CD4-positive, alpha-beta T cell (primary cell): ENCODE results near the gene FMNL2. TPM values are rescaled to one million over a fixed set of nuclear protein-coding genes. Genes with fewer than 3 reads are reported as not detected.
A peak's percentile ranks its signal among the peaks of the same experiment; 100 is the strongest.

Source experiments
- ATAC-seq: fragments of 200-7000 bp; cut with Tn5 transposase; one replicate; pipeline ENCODE4 v1.10.0; 2022; ENCODE audit warnings: mild to moderate bottlenecking; ENCODE audit not compliant: poor library complexity
- CTCF ChIA-PET: fragments of 350-600 bp; sonication (Branson Sonifier 250); formaldehyde crosslinking; loops from one replicate; lab custom pipeline; 2021; ENCODE audit warnings: antibody characterized with exemption, inconsistent platforms; lab: Charles Lee
- POLR2A ChIA-PET: fragments of 350-600 bp; sonication (Branson Sonifier 250); formaldehyde crosslinking; loops from one replicate; lab custom pipeline; 2021; ENCODE audit warnings: antibody characterized with exemption, inconsistent platforms; lab: Charles Lee
- DNase-seq, 14 experiments: peaks; one replicate each; pipeline ENCODE4 v3.0.0-alpha.2; 2013 to 2020; ENCODE audit warnings: mixed read lengths in 2 of 14
- H3K27ac ChIP-seq, 2 donors: one replicate each; pipeline versions ENCODE4 v1.5.1 to v1.7.0; 2013; ENCODE audit warnings: low read length in 2 of 2, low read depth in 1 of 2, mild to moderate bottlenecking in 1 of 2
- H3K27me3 ChIP-seq, 2 experiments: 1 replicate in 1 of 2; 2 replicates in 1 of 2; pipeline versions ENCODE4 v1.6.1 to v1.7.0; 2013; ENCODE audit warnings: low read length in 2 of 2, control low read depth in 1 of 2, mild to moderate bottlenecking in 1 of 2, moderate library complexity in 1 of 2; ENCODE audit not compliant: insufficient read depth in 2 of 2, control insufficient read depth in 1 of 2
- H3K36me3 ChIP-seq: one replicate; pipeline ENCODE4 v1.6.1; 2013; ENCODE audit warnings: low read length, control low read depth; ENCODE audit not compliant: insufficient read depth
- H3K4me1 ChIP-seq: one replicate; pipeline ENCODE4 v1.6.1; 2013; ENCODE audit warnings: low read length, control low read depth; ENCODE audit not compliant: insufficient read depth
- H3K4me3 ChIP-seq: one replicate; pipeline ENCODE4 v1.5.1; 2013; ENCODE audit warnings: mild to moderate bottlenecking, low read length, moderate library complexity
- H3K9me3 ChIP-seq, 2 experiments: 1 replicate in 1 of 2; 2 replicates in 1 of 2; pipeline versions ENCODE4 v1.6.1 to v1.7.0; 2013; ENCODE audit warnings: low read length in 2 of 2, mild to moderate bottlenecking in 2 of 2, control low read depth in 1 of 2, moderate library complexity in 1 of 2; ENCODE audit not compliant: control insufficient read depth in 1 of 2, insufficient read depth in 1 of 2
- H3K27ac Mint-ChIP-seq: one replicate; pipeline ENCODE4 v1.8.0; 2020; ENCODE audit warnings: mixed read lengths
- H3K27me3 Mint-ChIP-seq: one replicate; pipeline ENCODE4 v1.8.0; 2021; ENCODE audit warnings: mixed read lengths
- H3K36me3 Mint-ChIP-seq: one replicate; pipeline ENCODE4 v1.8.0; 2021; ENCODE audit warnings: low read depth, mixed read lengths
- H3K4me1 Mint-ChIP-seq: one replicate; pipeline ENCODE4 v1.8.0; 2021; ENCODE audit warnings: low read depth, mixed read lengths
- H3K4me3 Mint-ChIP-seq: one replicate; pipeline ENCODE4 v1.8.0; 2020; ENCODE audit warnings: mild to moderate bottlenecking, mixed read lengths
- H3K9me3 Mint-ChIP-seq: one replicate; pipeline ENCODE4 v1.8.0; 2020; ENCODE audit warnings: mixed read lengths
- CTCF ChIP-seq: fragments of 200-600 bp; IDR thresholded peaks from one replicate; pipeline ENCODE4 v1.8.0; 2022; ENCODE audit warnings: antibody characterized with exemption, mild to moderate bottlenecking
- intact Hi-C, 2 experiments: fragments of 100-400 bp; cut with DNase I in 1 of 2; cut with micrococcal nuclease in 1 of 2; formaldehyde crosslinking; loops; one replicate each; pipeline versions ENCODE4 v1.15.1 to v1.9.0; 2023 to 2025; cut with DNase I, micrococcal nuclease
- total RNA-seq, 174 experiments: library from RNA in 2 of 174; stranded (reverse) in 2 of 174; gene quantifications; one replicate each; pipeline ENCODE4 v1.2.3 and lab custom pipeline; 2021 to 2026

FMNL2 gene
- total RNA-seq, 2 experiments from 2014 or later: 0.30 to 0.31 TPM

GRCh38 chr2:152411154-152411553 is 76.2 kb downstream of the FMNL2 start:
- H3K4me3 ChIP-seq: no peak overlapping the region
- Mint-ChIP-seq H3K36me3 (no peaks in the 10 kb centered on the region), H3K9me3 (no peaks in the 10 kb centered on the region), H3K27ac (no peak overlapping the region), H3K4me1 (no peaks in the 10 kb centered on the region), H3K27me3 (peaks cover 18% of the 10 kb centered on the region), H3K4me3 (no peak overlapping the region)
- DNase-seq: peak in 1 of 14 experiments; percentile 7
- H3K9me3 ChIP-seq: no peaks in the 10 kb centered on the region
- CTCF ChIA-PET: no interaction called here
- H3K4me1 ChIP-seq: no peaks in the 10 kb centered on the region
- intact Hi-C loops: no loop called here
- H3K36me3 ChIP-seq: no peaks in the 10 kb centered on the region
- no peak for TF ChIP-seq CTCF
- no peak for ATAC-seq
- peaks cover 0 to 13% of the 10 kb centered on the region in 2 experiments for H3K27me3 ChIP-seq
- H3K27ac ChIP-seq: no peak overlapping the region
- POLR2A ChIA-PET: no interaction called here

DNA sequence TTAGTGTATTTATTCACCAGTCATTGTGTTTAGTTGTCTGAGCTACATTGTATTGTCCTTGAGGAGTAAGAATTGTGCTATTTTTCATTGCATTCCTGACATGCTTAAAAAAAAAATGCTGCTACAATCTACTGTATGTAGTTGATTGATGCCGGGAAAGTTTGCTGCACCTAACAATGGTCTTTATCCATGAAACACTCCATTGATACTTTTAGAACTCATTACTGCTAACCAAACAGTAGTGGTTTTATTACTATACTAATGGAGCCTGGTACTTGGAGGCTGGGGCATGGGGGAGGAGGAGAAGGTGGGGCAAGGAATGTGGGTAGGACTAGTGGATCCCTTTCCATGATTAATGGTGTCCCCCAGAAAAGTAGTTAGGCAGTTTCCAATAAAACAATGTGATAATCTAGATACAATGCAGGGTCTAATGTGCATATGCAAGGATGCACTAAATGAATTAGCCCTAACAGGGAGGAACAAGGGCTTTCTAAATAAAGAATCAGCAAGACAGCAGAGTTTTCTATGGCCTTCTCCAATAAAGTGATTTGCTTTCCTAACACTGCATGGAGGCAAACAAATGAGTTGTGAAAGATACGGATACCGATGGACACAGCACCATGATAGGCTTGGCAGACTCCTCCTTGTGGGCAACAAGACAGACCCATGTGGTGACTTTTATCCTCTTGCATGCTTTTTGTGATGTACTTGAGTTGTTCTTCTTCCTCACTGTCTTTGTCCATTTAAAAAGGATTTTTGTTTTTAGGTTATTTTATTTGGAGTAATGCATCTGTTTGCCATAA is 78.5 kb downstream of the FMNL2 start:
- H3K27ac ChIP-seq: no peak overlapping the region
- no peaks in the 10 kb centered on the region for H3K36me3 ChIP-seq
- no peak for TF ChIP-seq CTCF
- H3K4me3 Mint-ChIP-seq: no peak overlapping the region
- no peak overlapping the region for H3K27ac Mint-ChIP-seq
- H3K36me3 Mint-ChIP-seq: no peaks in the 10 kb centered on the region
- intact Hi-C loops: no loop called here
- DNase-seq: no peak
- ATAC-seq: no peak
- H3K4me3 ChIP-seq: no peak overlapping the region
- H3K9me3 Mint-ChIP-seq: no peaks in the 10 kb centered on the region
- H3K9me3 ChIP-seq: no peaks in the 10 kb centered on the region
- H3K4me1 ChIP-seq: no peaks in the 10 kb centered on the region
- POLR2A ChIA-PET: no interaction called here
- no peaks in the 10 kb centered on the region for H3K4me1 Mint-ChIP-seq
- peaks cover 22% of the 10 kb centered on the region for H3K27me3 Mint-ChIP-seq
- H3K27me3 ChIP-seq: peaks cover 0 to 9% of the 10 kb centered on the region in 2 experiments
- CTCF ChIA-PET: no interaction called here

- ChIA-PET CTCF (no interaction called here), POLR2A (no interaction called here)
- TF ChIP-seq CTCF: no peak
- H3K9me3 ChIP-seq: no peaks in the 10 kb centered on the region
- Mint-ChIP-seq H3K4me1 (no peaks in the 10 kb centered on the region), H3K4me3 (no peak overlapping the region), H3K36me3 (no peaks in the 10 kb centered on the region), H3K27ac (no peak overlapping the region), H3K9me3 (no peaks in the 10 kb centered on the region), H3K27me3 (peaks cover 34% of the 10 kb centered on the region)
- H3K27ac ChIP-seq: no peak overlapping the region
- intact Hi-C loops: no loop called here
- ATAC-seq: no peak
- no peaks in the 10 kb centered on the region for H3K27me3 ChIP-seq
- H3K4me3 ChIP-seq: no peak overlapping the region
- H3K4me1 ChIP-seq: no peaks in the 10 kb centered on the region
- DNase-seq: no peak
- no peaks in the 10 kb centered on the region for H3K36me3 ChIP-seq
Measured at GRCh38 chr2:152415231-152415642, 80.3 kb downstream of the FMNL2 start.
